H1 (cell line): ENCODE data around the gene OBSCN. TPM values are rescaled to one million over a fixed set of nuclear protein-coding genes. Genes with fewer than 3 reads are reported as not detected.

Experiments used
- CTCF ChIA-PET: fragments of 300-600 bp; sonication (Branson Sonifier 250); formaldehyde crosslinking; loops from one replicate; lab custom pipeline; 2021; ENCODE audit not compliant: partially characterized antibody; lab: Charles Lee
- POLR2A ChIA-PET: fragments of 300-600 bp; sonication (Branson Sonifier 250); formaldehyde crosslinking; loops from one replicate; lab custom pipeline; 2021; ENCODE audit warnings: inconsistent platforms; ENCODE audit not compliant: partially characterized antibody; lab: Charles Lee
- DNase-seq, 2 experiments: peaks; one replicate each; pipeline versions ENCODE4 v3.0.0 to v3.0.0-alpha.2; 2010 to 2022; ENCODE audit warnings: low spot score in 2 of 2, low read depth in 1 of 2, mixed read lengths in 1 of 2
- FAIRE-seq: peaks from 2 replicates; lab custom pipeline; 2011; peaks lifted over from hg19 to GRCh38; lab: Jason Lieb, UNC
- H2AFZ ChIP-seq: 2 replicates; pipeline ENCODE4 v1.8.1; 2012; ENCODE audit warnings: low read length, inconsistent platforms
- H2AK5ac ChIP-seq: 2 replicates; pipeline ENCODE4 v1.6.1; 2013; ENCODE audit warnings: low read depth, low read length
- H2BK120ac ChIP-seq: replicated peaks from 2 replicates; pipeline ENCODE3; 2013; ENCODE audit warnings: low read depth, low read length, inconsistent platforms
- H2BK12ac ChIP-seq: 2 replicates; pipeline ENCODE4 v1.6.1; 2013; ENCODE audit warnings: low read depth, low read length
- H2BK15ac ChIP-seq: 2 replicates; pipeline ENCODE4 v1.6.1; 2013; ENCODE audit warnings: low read length
- H2BK20ac ChIP-seq: 2 replicates; pipeline ENCODE4 v1.6.1; 2013; ENCODE audit warnings: low read length
- H2BK5ac ChIP-seq: 2 replicates; pipeline ENCODE4 v1.6.1; 2013; ENCODE audit warnings: low read depth, low read length
- H3K14ac ChIP-seq: 2 replicates; pipeline ENCODE4 v1.6.1; 2013; ENCODE audit warnings: inconsistent platforms; ENCODE audit not compliant: insufficient read length
- H3K18ac ChIP-seq: 2 replicates; pipeline ENCODE4 v1.6.1; 2013; ENCODE audit warnings: low read length; ENCODE audit errors: extremely low read depth
- H3K23ac ChIP-seq: 2 replicates; pipeline ENCODE4 v1.6.1; 2013; ENCODE audit warnings: inconsistent platforms; ENCODE audit not compliant: insufficient read length
- H3K23me2 ChIP-seq: 2 replicates; pipeline ENCODE4 v1.6.1; 2013; ENCODE audit warnings: low read depth, low read length
- H3K27ac ChIP-seq: 2 replicates; pipeline ENCODE4 v1.6.1; 2011; ENCODE audit warnings: low read depth, low read length, inconsistent platforms
- H3K27me3 ChIP-seq, 4 experiments: replicated peaks in 1 of 4; 1 replicate in 1 of 4; 2 replicates in 3 of 4; pipeline versions ENCODE4 v1.6.1 to v1.8.1; 2011 to 2013; ENCODE audit warnings: low read length in 3 of 4, mild to moderate bottlenecking in 3 of 4, inconsistent platforms in 2 of 4, mixed read lengths in 2 of 4, moderate library complexity in 1 of 4; ENCODE audit not compliant: control insufficient read depth in 3 of 4, insufficient read depth in 3 of 4; ENCODE audit errors: extremely low read depth in 1 of 4
- H3K36me3 ChIP-seq, 4 experiments: 2 replicates each; pipeline versions ENCODE4 v1.6.1 to v1.8.1; 2011 to 2013; ENCODE audit warnings: mild to moderate bottlenecking in 4 of 4, low read length in 3 of 4, moderate library complexity in 2 of 4, control low read depth in 1 of 4, inconsistent platforms in 1 of 4; ENCODE audit not compliant: insufficient read depth in 4 of 4, control insufficient read depth in 2 of 4
- H3K4ac ChIP-seq: replicated peaks from 2 replicates; pipeline ENCODE3; 2013; ENCODE audit warnings: low read length, low read depth, mixed read lengths, inconsistent platforms; ENCODE audit not compliant: insufficient read length
- H3K4me1 ChIP-seq, 4 experiments: replicated peaks in 1 of 4; 1 replicate in 1 of 4; 2 replicates in 3 of 4; pipeline versions ENCODE4 v1.6.1 to v1.8.1; 2011 to 2013; ENCODE audit warnings: low read length in 3 of 4, inconsistent platforms in 2 of 4, mixed read lengths in 1 of 4; ENCODE audit not compliant: insufficient read depth in 4 of 4, control insufficient read depth in 3 of 4
- H3K4me2 ChIP-seq, 2 experiments: 2 replicates each; pipeline versions ENCODE4 v1.6.1 to v1.8.1; 2011 to 2013; ENCODE audit warnings: low read depth in 2 of 2, low read length in 2 of 2, control low read depth in 1 of 2, inconsistent platforms in 1 of 2, mild to moderate bottlenecking in 1 of 2; ENCODE audit not compliant: insufficient read depth in 1 of 2
- H3K4me3 ChIP-seq, 4 experiments: fragments of 200-600, 300-600 bp in 1 of 4; sonication (generic), shearing (Covaris generic), sonication (Bioruptor Twin) in 1 of 4; 2 replicates each; pipeline versions ENCODE4 v1.5.1 to v1.8.1; 2011 to 2016; ENCODE audit warnings: low read length in 4 of 4, low read depth in 3 of 4, control low read depth in 2 of 4, inconsistent platforms in 2 of 4, mild to moderate bottlenecking in 2 of 4, mixed read lengths in 1 of 4, moderate library complexity in 1 of 4; ENCODE audit not compliant: insufficient read depth in 2 of 4; ENCODE audit errors: extremely low read depth in 1 of 4
- H3K56ac ChIP-seq: replicated peaks from 2 replicates; pipeline ENCODE3; 2013; ENCODE audit warnings: low read depth, mild to moderate bottlenecking, mixed read lengths, low read length, inconsistent platforms; ENCODE audit not compliant: insufficient read length
- H3K79me1 ChIP-seq: 2 replicates; pipeline ENCODE4 v1.6.1; 2013; ENCODE audit warnings: low read depth, low read length, control low read depth
- H3K79me2 ChIP-seq, 2 experiments: 2 replicates each; pipeline versions ENCODE4 v1.6.1 to v1.8.1; 2012 to 2013; ENCODE audit warnings: low read length in 2 of 2, mild to moderate bottlenecking in 2 of 2, inconsistent platforms in 1 of 2; ENCODE audit not compliant: insufficient read depth in 2 of 2, control insufficient read depth in 1 of 2
- H3K9ac ChIP-seq, 4 experiments: replicated peaks in 1 of 4; 1 replicate in 1 of 4; 2 replicates in 3 of 4; pipeline versions ENCODE4 v1.6.1 to v1.8.1; 2011 to 2013; ENCODE audit warnings: low read depth in 3 of 4, low read length in 3 of 4, control low read depth in 2 of 4, mild to moderate bottlenecking in 2 of 4, moderate library complexity in 2 of 4, inconsistent platforms in 1 of 4; ENCODE audit errors: extremely low read depth in 1 of 4
- H3K9me3 ChIP-seq, 2 experiments: 2 replicates each; pipeline versions ENCODE4 v1.6.1 to v1.8.1; 2012 to 2013; ENCODE audit warnings: mild to moderate bottlenecking in 2 of 2, moderate library complexity in 2 of 2, control low read depth in 1 of 2, inconsistent platforms in 1 of 2, low read depth in 1 of 2, low read length in 1 of 2, mixed read lengths in 1 of 2; ENCODE audit not compliant: insufficient read depth in 2 of 2
- H4K20me1 ChIP-seq, 2 experiments: replicated peaks in 1 of 2; 2 replicates each; pipeline versions ENCODE3 to v1.8.1; 2011 to 2013; ENCODE audit warnings: inconsistent platforms in 2 of 2, low read length in 2 of 2, mild to moderate bottlenecking in 1 of 2; ENCODE audit not compliant: insufficient read depth in 2 of 2, control insufficient read depth in 1 of 2
- H4K5ac ChIP-seq: 2 replicates; pipeline ENCODE4 v1.6.1; 2013; ENCODE audit warnings: low read length, low read depth, mixed read lengths, inconsistent platforms; ENCODE audit not compliant: insufficient read length
- H4K8ac ChIP-seq: 2 replicates; pipeline ENCODE4 v1.8.0; 2013; ENCODE audit warnings: mild to moderate bottlenecking, moderate library complexity, low read length, inconsistent platforms; ENCODE audit not compliant: insufficient read depth; ENCODE audit errors: extremely low read depth
- H4K91ac ChIP-seq: replicated peaks from 2 replicates; pipeline ENCODE3; 2013; ENCODE audit warnings: low read length, mixed read lengths, inconsistent platforms; ENCODE audit not compliant: insufficient read length
- CEBPB ChIP-seq: IDR thresholded peaks from 2 replicates; pipeline ENCODE4 v1.6.1; 2012; ENCODE audit warnings: low read depth, low read length
- RXRA ChIP-seq: IDR thresholded peaks from 2 replicates; pipeline ENCODE4 v1.6.1; 2011; ENCODE audit warnings: low read depth, mild to moderate bottlenecking, low read length, moderate library complexity; ENCODE audit not compliant: insufficient read depth
- TBP ChIP-seq: IDR thresholded peaks from 2 replicates; pipeline ENCODE4 v1.6.1; 2011; ENCODE audit warnings: low read depth, low read length, improper control_type of control experiment
- WGBS, 2 experiments: shearing (Covaris generic) in 1 of 2; methylation state at CpG; one replicate each; pipeline versions ENCODE4 v1.1.6 to v1.1.7; 2013 to 2015; ENCODE audit warnings: low lambda C conversion rate in 2 of 2, mixed read lengths in 2 of 2, inconsistent platforms in 1 of 2, low coverage in 1 of 2, missing lambda C conversion rate in 1 of 2; ENCODE audit not compliant: insufficient replicate concordance in 2 of 2, insufficient coverage in 1 of 2, insufficient read length in 1 of 2; ENCODE audit errors: extremely low coverage in 1 of 2, missing lambda C conversion rate in 1 of 2; 5-methylcytosine and 5-hydroxymethylcytosine counted together
- polyA plus RNA-seq, 7 experiments: library from polyadenylated mRNA; depleted of rRNA in 3 of 7; stranded (reverse) in 5 of 7; unstranded in 2 of 7; fragments of >200 nt in 5 of 7; fragments of 200-250 nt in 2 of 7; gene quantifications; 1 replicate in 5 of 7; 2 replicates in 1 of 7; 4 replicates in 1 of 7; pipeline versions ENCODE4 v1.2.1 to v1.2.3, GENCODE V29; 2011 to 2013; ENCODE audit warnings: missing spikeins in 2 of 7, mixed read lengths in 2 of 7
- total RNA-seq: library from RNA; stranded (reverse); fragmentation: NEBNext Ultra II Directional; extraction: Animal tissue kit (Norgen Biotek cat#: 25700); gene quantifications from 2 replicates; pipeline ENCODE4 v1.2.1, GENCODE V29; 2021
- TF ChIP-seq, protein P1 (sequence below): IDR thresholded peaks from 2 replicates; pipeline ENCODE4 v1.6.1; 2012; ENCODE audit warnings: inconsistent platforms

OBSCN gene
- total and polyA plus RNA-seq, 2 of the 8 experiments (the other 6 are each of a cell fraction or from before 2014, with no cell fraction given): 7.5 to 28.4 TPM

DNA sequence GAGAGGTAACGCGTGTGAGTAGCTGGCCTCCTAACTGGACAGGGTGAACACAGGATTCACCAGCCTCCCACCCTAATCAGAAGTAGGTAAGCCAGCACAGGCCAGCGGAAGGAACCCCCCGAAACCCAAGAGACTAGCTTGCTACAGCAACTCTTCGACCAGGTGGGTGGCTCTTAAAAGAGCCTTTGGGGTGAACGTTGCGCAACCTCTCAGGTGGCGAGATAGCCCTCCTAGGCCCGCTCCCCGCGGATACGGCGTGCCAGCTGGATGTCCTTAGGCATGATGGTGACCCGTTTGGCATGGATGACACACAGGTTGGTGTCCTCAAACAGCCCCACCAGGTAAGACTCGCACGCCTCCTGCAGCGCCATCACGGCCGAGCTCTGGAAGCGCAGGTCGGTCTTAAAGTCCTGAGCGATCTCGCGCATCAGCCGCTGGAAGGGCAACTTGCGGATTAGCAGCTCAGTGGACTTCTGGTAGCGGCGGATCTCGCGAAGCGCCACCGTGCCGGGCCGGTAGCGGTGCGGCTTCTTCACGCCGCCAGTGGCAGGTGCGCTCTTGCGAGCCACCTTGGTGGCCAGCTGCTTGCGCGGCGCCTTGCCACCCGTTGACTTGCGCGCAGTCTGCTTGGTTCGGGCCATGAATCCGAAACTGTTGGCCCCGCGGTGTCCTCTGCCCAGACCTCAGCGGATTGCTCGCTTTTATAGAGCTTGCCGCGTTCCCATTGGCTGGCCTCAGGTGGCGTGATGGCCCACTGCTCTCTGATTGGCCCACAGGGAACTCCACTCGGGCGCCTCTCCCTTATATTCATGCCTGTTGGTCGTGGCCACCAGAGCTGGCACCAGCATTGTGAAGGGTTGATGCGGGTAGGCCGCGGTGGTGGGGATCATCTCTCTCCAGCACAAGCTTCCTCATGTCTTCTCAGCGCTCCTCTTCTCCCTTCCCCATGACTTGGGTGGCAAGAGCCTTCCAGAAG lies 217.1 kb downstream of the OBSCN start:
- Histone ChIP-seq H3K23ac (no peak overlapping the region), H3K4me2 (no peak overlapping the region), H3K9me3 (peaks cover 0 to 12% of the 10 kb centered on the region in 2 experiments; a peak in 1 of 4 replicates), H3K4me3 (no peak overlapping the region), H2BK12ac (no peak overlapping the region), H4K8ac (no peak overlapping the region; the same call in 1 of the 2 replicates), H3K27ac (no peak overlapping the region), H3K27me3 (peaks cover 3 to 52% (median 19%) of the 10 kb centered on the region in 4 experiments; a peak in 6 of 7 replicates), H2BK120ac (no peak overlapping the region), H3K14ac (no peak overlapping the region), H3K56ac (no peak overlapping the region), H3K79me2 (no peaks in the 10 kb centered on the region), H4K91ac (no peak overlapping the region), H2AFZ (no peak overlapping the region), H3K9ac (no peak overlapping the region), H3K4me1 (peaks cover 0 to 6% (median 2%) of the 10 kb centered on the region in 4 experiments; a peak in 3 of 7 replicates), H2AK5ac (no peak overlapping the region), H2BK5ac (no peak overlapping the region), H2BK20ac (no peak overlapping the region), H2BK15ac (no peak overlapping the region), H3K23me2 (no peaks in the 10 kb centered on the region), H3K36me3 (no peaks in the 10 kb centered on the region), H3K79me1 (no peaks in the 10 kb centered on the region), H3K4ac (no peak overlapping the region), H3K18ac (no peak overlapping the region), H4K5ac (no peak overlapping the region), H4K20me1 (no peaks in the 10 kb centered on the region)
- CTCF ChIA-PET: interaction anchor here (0.8 to 4.1 kb wide), 8 partner anchors 9 to 59 kb away, joined by 3 to 17 read pairs (median 3); no protein-coding TSS in a partner anchor
- FAIRE-seq: no peak
- POLR2A ChIA-PET: interaction anchor here (1.0 to 5.6 kb wide), 5 partner anchors 8 to 33 kb away, joined by 3 to 37 read pairs (median 4); partner anchors contain the start of gene TRIM17
- DNase-seq: no peak
- TF ChIP-seq, protein P1, sequence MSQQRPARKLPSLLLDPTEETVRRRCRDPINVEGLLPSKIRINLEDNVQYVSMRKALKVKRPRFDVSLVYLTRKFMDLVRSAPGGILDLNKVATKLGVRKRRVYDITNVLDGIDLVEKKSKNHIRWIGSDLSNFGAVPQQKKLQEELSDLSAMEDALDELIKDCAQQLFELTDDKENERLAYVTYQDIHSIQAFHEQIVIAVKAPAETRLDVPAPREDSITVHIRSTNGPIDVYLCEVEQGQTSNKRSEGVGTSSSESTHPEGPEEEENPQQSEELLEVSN: no peak
- TF ChIP-seq TBP: peak; percentile 47; the same call in 1 of the 2 replicates
- TF ChIP-seq RXRA: no peak
- peak; percentile 85 for TF ChIP-seq CEBPB
- 93% methylated on average over 62 of the region's 62 CpGs; no CpG with 5 or more reads in 1 of the 2 experiments for WGBS, 2 experiments
